Hematopoietic multipotent progenitor cell treated with erythropoietin and hydrocortisone succinate and interleukin-3 and kit ligand, for 15 days (in vitro differentiated cells): Measurements from ENCODE around the gene TSPAN9.

Experiments used
- DNase-seq: peaks from one replicate; pipeline ENCODE4 v3.0.0-alpha.2; 2015; ENCODE audit warnings: low spot score

Gene TSPAN9, protein sequence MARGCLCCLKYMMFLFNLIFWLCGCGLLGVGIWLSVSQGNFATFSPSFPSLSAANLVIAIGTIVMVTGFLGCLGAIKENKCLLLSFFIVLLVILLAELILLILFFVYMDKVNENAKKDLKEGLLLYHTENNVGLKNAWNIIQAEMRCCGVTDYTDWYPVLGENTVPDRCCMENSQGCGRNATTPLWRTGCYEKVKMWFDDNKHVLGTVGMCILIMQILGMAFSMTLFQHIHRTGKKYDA

DNA sequence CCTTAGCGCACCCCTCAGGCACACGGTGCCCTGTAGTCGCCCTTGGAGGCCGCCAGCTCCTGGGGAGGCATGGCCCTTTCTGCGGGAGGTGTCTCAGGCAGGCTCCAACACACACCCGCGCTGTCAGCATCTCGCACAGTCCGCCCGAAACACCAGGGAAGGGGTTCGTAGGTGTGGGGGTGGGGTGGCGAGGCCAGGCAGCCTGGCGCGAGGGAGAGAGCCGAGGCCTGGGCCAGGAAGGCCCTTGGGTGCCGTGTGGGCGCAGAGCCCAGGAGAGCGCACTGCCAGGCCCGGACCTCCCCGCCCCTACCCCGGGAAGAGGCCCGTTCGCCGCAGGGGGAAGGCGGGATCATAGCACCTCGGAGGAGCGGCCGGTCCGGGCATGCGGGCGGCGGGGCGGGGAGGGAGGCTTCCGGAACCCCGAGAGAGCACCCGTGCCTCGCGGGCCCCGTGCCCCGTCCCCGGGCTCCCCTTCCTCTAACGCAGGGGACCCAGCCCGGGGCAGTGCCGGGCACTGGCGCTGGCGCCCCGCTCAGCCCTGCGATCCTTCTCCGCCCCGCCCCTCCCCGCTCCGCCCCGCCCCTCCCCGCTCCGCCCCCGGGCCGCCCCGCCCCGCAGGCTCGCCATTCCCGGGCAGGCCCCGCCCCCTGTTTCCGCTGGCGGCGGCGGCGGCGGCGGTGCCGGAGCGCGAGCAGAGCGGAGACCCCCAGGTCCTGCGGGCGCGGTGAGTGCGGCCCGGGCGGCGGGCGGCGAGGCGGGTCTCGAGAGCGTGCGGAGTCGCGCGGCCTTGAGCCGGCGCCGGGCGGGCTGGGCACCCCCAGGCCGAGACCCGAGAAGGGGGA, at the start of gene TSPAN9:
TSS of gene TSPAN9 (plus strand) at position 650 of the 842 bp plus-strand sequence. CDS start 123,815 bp downstream, outside the sequence.
- peak; percentile 64 for DNase-seq

DNA sequence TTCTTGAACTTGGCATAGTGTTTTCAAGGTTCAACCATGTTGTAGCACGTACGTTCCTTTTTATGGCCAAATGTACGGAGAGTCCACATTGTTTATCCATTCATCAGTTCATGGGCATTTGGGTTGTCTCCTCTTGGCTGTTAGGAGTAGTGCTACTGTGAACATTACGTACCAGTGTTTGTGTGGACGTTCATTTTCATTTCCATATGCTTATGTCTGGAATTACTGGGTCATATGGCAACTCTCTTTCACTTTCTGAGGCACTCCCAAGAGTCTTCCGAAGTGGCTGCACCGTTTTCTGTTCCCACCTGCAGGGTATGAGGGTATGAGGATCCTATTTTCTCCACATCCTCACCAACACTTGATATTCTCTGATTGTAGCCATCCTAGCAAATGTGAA, 49.1 kb upstream of the TSPAN9 start:
- no peak for DNase-seq

DNA sequence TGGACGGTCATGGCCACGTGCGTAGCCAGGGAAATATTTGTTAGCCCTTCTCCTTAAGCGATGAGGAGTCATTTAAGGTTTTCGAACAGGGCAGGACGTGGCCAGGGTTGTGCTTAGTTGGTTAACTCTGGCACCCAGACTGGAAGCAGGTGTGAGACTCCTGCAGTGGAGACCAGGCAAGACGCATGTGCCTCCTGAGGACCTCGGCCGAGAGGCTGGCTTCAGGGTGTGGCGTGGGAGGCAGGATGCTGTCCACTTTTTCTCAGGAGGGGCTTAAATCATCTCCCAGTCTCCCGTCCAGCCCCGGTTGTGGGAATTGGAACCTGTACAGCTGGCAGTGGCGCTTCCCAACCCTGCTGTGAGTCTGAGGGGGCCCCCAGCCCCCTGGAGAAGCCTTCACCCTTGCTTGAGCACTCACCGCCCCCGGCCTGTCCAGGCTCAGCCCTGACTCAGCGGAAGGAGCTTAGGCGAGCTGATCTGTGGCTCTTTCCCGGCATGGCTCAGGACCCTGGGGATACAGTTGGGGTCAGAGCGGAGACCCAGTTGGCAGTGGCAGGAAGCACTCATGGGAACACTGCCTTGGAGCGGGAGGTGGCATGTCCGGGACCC, 46.3 kb upstream of the TSPAN9 start:
- no peak for DNase-seq

DNA sequence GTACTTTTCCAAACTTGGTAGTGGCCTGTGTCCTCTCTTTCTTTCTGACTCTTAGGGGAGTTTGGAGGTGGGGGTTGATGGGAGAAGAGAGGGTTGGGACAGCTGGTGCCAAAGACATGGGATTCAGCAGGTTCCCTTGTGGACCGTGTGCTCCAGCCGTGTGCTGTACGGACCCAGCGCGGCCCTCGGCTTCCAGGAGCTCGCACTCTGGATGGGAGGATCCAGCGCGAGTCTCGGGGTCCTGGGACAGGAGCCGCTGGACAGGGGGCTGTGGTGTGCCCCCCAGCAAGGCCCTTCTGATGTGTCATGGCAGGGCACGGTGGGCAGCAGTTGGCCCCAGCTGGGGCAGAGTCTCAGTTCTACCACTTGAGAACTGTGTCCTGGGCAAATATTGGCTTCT, 45.0 kb upstream of the TSPAN9 start:
- DNase-seq = no peak

DNA sequence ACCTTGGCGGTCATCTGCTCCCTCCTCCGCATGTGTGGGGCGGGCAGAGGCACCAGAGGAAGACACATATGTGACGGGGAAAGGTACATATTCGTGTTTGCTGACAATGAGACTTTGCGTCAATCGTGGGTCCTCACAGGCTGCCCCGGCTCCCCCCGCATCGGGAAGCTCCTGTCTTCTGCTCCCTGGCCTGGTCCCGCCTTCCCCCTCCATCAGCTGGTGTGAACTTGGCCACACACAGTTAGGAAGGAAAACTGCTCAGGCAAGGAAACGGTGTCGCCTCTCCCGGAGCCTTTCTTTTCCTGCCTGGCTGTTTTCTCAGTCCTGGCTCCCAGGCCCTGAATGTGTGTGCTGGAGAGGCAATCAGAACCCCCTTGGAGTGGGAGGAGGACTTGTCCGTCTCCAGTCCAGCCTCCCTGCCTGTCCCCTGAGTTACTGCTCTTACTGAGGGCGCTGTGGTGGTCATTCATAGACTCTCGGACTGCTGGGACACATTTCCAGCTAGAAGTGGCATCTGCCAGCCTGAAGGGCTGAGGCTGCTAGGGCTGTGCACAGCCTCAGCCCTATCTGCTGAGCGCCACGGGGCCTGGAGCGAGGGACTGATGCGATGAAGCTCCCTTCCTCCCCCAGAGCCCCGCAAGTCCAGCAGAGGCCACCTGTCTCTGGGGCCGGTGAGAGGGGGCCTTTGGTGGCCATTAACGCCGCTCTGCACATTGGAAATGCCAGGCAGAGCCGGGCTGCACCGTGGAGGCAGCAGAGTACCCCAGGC, 44.2 kb upstream of the TSPAN9 start:
- DNase-seq = no peak

DNA sequence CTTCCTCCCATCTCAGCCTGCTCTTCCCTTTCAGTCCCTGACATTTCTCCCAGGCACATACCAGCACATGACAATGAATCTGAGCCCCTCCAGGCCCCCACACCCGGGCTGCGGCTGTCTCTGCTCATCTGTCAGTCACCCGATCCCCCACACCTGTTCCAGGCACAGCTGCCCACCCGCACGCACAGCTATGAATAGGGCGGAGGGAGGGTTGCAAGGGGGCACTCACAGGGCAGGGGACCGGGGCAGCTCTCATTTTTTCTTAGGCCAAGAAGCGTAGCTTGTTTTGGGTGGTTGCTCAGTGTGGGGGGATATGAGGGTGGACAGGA, 43.7 kb upstream of the TSPAN9 start:
- DNase-seq = no peak

DNA sequence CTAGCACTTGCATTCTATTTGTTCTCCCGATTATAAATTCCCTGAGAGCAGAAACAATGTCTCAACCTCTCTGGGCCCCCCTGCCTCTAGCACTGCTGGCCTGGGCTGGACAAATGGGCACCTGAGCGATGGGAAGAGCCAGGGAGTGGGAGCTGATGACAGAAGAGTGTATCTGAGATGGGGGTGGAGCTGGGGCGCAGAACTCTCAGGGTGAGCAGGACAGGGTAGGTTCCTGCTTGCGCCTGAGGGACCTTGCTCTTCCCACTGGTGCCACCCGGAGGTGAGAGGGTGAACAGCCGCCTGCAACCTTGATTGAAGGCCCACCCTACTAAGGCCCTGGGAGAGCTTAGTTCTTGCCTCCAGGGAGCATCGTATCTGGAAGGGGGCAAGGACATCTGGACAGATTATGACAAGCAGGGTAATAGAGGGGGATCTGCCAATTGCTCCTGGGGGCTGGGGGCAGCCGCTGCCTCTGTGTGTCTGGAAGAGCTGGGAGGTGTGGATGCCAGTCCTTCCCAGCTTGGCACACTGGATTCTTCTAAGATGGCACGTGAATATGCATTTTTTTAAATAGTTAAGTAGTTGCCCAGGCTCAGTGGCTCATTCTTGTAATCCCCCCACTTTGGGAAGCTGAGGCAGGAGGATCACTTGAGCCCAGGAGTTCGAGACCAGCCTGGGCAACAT, 43.0 kb upstream of the TSPAN9 start:
- peak; percentile 15 for DNase-seq

DNA sequence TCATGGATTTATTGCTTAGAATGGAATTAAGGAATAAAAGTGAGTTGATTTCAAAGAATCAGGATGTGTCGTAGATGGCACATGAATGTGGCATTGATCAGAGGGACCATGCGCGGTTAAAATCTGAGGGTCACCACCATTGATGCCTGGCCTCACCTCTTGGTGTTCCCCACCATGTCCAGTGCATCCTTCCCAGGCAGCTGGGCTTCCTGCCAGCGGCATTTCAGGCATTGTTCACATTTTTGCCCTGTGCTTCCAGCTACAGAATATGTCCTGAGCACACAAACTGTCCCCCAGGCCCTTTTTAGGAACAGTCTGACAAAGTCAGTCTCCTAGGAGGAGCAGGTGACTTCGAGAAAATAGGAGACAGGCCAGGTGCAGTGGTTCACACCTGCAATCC, 42.0 kb upstream of the TSPAN9 start:
- no peak for DNase-seq

DNA sequence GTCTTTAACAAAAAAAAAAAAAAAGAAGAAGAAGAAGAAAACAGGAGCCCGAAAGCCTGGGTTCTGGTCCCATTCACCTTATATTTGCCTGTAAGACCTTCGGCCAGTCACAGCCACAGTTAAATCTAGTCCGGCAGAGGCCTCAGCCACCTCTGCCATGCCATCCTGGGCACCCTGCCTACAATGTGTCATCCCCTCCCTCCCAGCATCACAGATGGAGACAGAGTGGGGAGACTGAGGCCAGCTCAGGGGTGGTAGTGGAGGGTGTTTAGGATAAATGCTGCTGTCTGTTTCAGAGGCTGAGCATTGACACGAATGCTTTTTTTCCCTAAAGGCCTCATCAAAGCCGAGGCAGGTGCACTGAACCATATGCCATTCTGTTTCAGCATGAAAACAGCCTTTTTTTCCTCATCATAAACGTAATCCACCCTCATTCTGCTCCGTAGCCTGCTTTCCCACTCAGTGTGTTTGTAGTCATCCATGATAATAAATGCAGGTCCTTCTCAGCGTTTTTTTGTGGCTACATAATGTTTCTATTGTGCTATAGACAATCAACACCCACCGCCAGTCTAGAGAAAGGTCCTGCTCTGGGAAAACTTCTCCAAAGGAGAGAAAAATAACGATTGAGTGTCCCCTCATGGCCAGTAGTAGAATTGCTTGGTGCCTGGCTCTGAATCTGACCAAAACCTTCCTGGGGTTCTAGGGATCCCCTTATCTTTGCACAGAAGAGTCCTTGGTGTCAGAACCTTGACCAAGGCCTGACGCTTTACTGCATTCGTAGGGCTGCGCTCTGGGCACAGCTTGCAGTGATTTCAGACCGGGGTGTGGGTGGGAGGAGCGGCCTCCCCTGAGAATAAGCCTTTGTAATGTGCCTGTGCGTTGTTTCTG, 41.1 kb upstream of the TSPAN9 start:
- DNase-seq = no peak

DNA sequence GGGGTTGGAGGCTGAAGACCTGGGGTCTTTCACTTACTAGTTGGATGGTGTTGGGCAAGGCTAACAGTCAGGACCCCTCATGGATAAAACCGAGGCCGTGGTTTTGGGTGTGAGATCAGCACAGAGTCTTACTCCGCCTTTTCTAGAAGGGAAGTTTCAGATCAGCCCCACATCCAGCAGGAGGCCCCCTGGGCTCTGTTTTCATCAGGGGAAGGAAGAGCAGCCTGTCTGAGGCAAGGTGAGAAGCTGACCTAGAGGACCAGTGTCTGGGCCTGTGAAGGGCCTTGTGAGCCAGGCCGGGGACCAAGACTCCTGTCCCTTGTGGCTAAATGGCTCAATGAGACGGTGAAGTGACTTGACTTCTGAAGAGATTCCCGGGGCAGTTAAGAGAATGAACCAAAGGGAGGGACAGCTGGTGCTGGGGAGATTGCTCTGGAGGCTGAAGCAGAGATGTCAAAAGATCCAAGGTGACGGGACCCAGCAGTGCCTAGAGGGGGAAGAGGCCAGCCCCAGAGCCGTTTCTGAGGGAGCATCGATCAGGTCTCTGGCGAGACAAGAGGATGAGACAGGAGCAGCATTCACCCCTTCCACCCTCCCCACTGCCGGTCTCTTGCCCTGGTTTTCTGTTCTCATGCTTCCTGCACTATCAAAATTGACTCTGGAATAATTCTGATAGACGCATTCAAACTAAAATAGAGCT, 40.1 kb upstream of the TSPAN9 start:
- no peak for DNase-seq

DNA sequence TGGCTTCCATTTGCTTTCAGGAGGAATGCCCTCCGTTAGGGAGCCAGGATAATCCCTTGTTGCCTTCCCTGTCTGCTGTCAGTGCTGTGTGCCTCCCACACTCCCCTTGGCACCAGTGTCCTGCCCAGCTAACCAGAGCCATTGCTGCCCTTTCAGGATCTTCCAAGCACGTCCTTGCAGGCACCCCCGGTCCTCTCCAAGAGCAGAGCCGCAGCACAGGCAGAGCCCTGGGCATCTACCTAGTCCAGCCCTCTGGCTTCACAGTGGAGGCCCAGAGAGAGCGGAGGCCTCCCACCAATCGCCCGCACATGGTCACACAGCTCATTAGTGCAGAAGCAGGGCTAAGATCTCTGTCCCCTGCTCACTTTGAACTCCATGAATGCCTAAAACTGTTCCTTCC, 39.0 kb upstream of the TSPAN9 start:
- DNase-seq = no peak

DNA sequence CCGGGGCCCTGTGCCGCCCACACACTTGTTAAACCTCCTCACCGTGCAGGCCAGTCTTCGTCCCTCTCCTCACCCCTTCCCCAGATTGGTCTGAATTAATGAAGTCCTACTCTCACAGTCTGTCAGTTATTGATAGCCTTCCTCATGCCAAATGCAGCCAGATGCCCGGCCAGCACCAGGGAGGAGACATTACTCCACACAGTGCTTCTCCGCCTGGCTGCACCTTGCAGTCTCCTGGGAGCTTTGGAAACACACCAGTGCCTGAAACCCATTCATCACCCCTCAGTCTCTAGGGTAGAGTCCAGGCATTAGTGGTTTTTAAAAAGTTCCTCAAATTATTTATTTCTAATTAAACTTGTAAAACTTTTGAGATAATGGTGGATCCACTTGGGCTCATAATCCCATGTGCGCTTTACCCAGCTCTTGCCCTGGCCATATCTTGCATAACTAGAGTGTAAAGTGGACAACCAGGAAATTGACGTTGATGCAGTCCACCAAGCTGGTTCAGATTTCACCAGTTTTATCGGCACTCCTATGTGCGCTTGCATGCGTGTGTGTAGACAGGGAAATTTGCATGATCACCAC, 38.2 kb upstream of the TSPAN9 start:
- DNase-seq = no peak

DNA sequence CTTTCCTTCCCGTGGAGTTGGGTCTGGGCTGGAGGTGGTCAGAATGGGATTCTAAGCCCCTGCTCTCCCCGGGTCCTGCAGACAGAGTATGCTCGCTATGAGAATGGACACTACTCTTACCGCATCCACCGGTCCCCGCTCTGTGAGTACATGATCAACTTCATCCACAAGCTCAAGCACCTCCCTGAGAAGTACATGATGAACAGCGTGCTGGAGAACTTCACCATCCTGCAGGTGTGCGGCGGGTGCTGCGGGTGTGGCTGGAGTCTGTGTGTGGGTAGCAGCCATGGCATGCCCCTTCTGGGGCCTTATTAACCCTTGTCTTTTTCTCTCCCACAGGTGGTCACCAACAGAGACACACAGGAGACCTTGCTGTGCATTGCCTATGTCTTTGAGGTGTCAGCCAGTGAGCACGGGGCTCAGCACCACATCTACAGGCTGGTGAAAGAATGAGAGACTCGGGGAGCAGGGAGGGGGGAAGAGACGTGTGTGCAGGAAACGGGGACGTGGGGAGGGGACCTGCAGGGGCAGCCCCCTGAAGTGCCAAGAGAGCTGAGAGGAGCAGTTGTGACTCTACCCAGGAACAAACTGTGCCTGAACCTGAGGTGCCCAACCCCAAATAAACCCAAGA, 37.0 kb upstream of the TSPAN9 start:
- no peak for DNase-seq

DNA sequence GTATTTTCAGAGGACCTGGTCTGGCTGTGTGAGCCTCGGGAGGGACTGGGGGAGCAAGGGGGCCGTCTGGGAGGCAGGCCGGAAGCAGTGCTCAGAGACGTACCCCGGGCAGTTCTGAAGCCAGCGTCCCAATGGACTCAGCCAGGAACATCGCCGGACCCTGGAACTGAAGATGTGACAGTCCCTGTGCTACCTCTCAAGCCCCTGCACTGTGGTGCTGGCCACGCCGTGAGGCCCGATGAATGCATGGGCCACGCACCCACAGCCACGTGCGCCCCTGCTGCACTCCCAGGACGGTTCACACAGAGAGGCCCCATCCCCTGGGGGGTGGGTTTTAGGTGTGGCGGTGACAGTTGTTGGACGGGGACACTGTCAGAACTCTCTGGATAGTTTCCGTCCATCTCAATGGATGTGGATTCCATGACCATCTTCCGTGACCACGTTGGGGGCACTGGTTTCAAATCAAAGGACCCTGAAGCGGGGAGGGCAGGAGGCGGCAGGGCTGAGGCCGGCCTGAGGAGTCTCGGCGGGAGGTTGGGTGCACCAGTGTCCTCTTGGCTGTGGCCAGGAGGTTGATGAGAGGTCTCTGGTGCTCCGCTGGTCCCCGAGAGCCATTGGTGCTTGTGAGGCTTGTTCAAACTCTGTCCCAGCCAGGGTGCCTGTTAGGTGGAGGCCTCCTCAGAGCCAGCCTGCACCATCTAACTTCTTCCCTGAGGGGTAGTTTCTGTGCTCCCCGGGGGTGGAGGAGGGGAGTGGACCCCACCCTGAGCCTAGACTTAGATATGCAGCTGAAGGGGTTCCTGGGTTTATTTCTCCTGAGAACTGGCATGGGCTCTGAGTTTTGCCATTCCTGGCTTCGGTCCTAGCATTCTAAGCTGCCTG, 36.3 kb upstream of the TSPAN9 start:
- no peak for DNase-seq

DNA sequence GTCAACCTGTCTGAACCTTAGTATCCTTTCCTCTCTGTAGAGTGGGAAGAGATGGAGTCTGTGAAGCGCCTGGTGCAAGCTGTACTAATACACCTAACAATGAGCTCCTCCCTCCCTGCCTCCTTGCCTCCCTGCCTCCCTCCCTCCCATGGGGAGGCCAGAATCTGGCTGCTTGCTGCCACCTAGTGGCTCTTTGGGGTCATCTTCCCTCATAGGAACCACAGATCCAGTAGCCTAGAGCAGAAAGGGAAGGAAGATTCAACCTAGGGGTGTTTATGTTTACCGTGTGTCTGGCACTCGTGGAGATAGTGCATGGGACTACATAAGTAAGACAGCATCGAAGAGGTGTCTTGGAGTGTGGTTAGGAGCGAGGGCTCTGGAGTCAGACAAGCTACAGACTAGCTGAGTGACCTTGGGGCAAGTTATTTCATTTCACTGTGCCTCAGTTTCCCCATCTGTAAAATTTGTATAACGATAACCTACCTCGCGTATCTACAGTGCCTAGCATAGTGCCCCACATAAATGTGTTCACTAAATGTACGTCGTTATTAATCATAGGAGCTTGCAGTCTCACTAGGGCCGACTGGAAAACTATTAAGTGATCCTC, 35.5 kb upstream of the TSPAN9 start:
- peak; percentile 73 for DNase-seq

DNA sequence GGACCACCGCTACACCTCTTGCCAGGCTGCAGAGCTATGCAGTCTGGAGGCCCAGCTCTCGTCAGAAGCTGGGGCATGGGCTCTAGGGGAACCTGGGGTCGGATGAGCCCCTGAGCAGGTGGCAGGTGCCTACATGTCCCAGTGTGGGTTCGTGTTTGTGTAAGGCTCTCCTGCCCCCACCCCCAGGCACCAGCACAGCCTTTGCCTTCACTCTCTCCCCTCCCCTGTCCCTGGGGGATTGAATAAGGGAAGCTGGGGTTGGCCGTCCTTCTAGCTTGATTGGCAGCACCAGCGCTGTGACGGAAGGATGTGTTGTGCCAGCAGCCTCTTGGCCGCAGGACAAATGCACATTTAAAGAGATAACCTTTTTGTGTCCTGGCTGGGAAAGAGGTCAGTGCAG, 34.8 kb upstream of the TSPAN9 start:
- DNase-seq = no peak

DNA sequence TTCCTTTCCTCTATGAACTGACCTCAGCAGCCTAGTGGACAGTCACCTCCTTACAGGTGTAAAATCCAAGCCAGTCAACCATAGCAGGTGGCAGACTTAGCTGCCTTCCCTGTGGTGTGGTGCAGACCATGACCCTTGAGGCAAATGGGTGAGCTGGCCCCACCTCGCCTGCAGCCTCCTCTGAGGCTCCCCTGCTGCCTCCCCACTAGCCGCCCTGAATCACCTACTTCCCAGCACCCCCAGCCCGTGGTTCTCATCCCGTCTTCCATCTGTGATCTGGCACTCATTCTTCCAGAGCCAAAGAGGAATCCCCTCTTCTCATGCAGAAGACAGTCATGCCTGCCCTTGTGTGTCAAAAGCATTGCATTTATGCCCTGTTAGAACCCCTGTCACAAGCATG, 34.4 kb upstream of the TSPAN9 start:
- DNase-seq = no peak

DNA sequence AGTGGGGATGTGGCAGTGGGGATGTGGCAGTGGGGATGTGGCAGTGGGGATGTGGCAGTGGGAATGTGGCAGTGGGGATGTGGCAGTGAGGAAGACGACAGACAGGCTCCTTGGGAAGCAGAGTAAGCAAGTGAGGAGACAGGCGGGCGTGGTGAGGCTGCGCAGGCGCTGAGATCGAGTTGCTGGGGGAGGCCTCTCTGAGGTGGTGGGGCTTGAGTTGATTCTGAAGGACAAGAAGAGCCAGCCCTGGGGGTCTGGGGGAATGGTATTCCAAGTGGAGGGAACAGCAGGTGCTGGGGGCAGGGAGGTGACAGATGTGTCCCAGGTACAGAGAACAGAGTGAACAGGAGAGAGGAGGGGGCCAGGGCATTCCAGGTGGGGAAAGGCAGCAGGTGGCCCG, 33.8 kb upstream of the TSPAN9 start:
- DNase-seq = no peak
